GM13977 (cell line): ENCODE data around the gene CCDC154.

Experiments used
- DNase-seq: peaks from one replicate; pipeline ENCODE4 v3.0.0; 2012; ENCODE audit warnings: low spot score
- in situ Hi-C: fragments of 300-500 bp; cut with MboI; formaldehyde crosslinking; loops from one replicate; pipeline ENCODE4 v1.12.0; 2022; ENCODE audit warnings: low sequenced_read_pairs, low pct_unique_long_range_greater_than_20kb, mixed read lengths, inconsistent platforms; ENCODE audit not compliant: unreplicated experiment
- TF ChIP-seq, protein P1 (sequence below): IDR thresholded peaks from 2 replicates; pipeline ENCODE4 v1.5.1; 2012; ENCODE audit warnings: mild to moderate bottlenecking, control low read depth; ENCODE audit not compliant: insufficient read depth; ENCODE audit errors: extremely low read depth, missing control alignments

Gene CCDC154

DNA sequence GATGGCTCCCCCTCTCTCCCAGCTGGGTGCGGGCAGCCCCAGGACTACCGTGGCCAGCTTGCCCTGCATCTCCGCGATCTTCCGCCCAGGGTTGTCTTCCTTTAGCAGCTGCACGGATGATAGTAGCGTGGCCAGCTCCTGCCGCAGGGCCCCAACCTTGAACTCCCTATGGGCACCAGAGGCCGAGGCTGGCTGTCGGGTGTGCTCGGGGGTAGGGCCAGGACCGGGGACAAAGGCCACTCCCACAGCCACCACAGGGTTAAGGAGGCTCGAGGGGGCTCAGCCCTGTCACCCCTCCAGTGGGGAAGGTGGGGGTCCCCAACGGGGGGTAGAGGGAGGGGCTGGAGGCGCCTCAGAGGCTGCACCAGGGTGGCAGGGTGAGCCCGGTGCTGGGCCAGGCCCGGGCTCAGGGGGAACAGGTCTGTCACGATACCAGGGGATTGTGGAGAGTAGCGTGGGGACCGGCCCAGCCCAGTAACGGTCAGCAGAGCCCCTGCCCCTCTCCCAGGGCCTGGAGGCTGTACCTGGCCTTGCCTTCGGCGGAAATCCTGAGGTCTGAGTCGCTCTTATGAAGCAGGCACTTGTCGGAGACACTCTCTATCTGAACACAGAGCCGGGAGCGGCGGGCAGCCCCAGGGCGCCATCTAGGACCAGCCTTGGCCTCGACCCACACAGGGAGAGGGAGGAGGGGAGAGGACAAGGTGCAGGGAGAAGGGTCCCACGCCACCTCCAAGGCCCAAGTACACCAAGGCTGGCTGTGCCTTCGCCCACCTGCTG is 8.2 kb downstream of the CCDC154 start:
- in situ Hi-C loops, result no loop called here
- TF ChIP-seq, protein P1, sequence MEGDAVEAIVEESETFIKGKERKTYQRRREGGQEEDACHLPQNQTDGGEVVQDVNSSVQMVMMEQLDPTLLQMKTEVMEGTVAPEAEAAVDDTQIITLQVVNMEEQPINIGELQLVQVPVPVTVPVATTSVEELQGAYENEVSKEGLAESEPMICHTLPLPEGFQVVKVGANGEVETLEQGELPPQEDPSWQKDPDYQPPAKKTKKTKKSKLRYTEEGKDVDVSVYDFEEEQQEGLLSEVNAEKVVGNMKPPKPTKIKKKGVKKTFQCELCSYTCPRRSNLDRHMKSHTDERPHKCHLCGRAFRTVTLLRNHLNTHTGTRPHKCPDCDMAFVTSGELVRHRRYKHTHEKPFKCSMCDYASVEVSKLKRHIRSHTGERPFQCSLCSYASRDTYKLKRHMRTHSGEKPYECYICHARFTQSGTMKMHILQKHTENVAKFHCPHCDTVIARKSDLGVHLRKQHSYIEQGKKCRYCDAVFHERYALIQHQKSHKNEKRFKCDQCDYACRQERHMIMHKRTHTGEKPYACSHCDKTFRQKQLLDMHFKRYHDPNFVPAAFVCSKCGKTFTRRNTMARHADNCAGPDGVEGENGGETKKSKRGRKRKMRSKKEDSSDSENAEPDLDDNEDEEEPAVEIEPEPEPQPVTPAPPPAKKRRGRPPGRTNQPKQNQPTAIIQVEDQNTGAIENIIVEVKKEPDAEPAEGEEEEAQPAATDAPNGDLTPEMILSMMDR, result no peak
- DNase-seq, result no peak

DNA sequence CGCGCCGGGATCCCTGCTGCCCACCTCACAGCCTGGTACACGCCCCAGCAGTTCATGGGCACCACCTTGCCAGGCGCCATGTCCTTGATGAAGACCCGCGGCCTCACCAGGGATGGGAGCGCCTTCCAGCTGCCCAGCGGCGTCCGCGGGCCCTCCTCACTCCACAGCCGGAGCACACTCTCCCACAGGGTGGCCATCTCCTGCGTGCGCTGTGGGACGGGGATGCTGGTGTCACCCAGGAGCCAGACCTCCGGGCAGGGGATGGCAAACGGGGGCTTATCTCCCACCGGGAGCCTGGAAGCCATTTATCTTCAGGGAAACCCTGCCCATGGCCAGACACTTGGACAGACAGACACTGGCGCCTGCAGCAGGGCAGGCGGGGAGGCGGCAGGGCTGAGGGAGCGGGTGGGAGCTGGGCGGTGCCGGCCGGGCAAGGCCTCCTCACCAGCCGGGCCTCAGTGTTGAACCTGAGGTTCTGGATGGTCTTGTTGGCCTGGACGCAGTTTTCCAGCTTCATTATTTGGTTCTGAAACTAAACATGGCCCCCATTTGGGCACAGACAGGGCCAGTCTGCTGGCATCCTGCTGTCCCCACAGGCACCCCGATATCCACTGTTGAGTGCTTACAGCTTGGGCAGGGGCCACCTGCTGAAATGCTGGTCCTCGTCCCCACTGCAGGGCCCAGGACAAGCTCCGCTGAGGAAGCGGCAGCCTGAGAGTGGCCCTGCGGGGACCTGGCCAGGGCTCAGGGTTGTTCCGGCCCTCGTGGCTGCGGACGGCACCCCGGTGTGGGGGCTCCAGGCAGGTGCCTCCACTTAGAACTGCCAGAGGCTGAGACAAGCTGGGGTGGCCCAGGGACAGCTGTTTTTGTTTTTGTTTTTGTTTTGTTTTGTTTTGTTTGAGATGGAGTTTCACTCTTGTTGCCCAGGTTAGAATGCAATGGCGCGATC is 9.4 kb downstream of the CCDC154 start:
- TF ChIP-seq, protein P1, result no peak
- DNase-seq, result no peak
- in situ Hi-C loops, result no loop called here

DNA sequence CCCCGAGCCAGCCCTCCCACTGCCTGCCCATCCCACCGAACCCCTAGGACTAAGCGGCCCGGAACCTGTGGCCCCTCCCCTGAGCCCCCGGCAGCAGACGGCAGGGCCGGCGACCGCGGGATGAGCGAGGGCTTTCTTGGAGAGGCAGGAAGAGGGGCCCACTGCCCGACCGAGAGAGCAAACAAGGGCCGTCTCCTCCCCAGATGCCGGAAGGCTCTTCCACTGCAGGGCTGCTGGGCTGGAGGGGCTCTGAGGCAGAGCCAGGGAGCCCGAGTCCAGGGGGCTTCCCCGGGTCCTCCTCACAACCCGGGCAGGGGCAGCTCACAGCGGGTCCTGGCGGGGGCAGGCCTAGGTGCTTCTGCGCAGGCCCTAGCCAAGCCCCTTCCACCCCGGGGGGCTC is 10.6 kb downstream of the CCDC154 start:
- no peak for DNase-seq
- in situ Hi-C loops, result no loop called here
- TF ChIP-seq, protein P1, result no peak

DNA sequence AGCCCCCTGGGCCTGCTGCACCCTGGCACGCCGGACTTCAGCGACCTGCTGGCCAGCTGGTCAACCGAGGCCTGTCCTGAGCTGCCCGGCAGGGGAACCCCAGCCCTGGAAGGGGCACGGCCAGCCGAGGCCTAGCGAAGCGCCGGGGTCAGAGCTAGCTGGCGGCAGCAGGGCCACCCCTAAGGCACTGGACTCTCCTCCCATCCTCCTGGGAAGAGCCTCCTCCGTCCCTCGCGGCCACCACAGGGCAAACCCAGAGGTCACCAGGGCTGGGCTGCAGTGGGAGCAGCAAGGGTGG is 11.1 kb downstream of the CCDC154 start:
- in situ Hi-C loops, result no loop called here
- TF ChIP-seq, protein P1, result no peak
- DNase-seq, result no peak

DNA sequence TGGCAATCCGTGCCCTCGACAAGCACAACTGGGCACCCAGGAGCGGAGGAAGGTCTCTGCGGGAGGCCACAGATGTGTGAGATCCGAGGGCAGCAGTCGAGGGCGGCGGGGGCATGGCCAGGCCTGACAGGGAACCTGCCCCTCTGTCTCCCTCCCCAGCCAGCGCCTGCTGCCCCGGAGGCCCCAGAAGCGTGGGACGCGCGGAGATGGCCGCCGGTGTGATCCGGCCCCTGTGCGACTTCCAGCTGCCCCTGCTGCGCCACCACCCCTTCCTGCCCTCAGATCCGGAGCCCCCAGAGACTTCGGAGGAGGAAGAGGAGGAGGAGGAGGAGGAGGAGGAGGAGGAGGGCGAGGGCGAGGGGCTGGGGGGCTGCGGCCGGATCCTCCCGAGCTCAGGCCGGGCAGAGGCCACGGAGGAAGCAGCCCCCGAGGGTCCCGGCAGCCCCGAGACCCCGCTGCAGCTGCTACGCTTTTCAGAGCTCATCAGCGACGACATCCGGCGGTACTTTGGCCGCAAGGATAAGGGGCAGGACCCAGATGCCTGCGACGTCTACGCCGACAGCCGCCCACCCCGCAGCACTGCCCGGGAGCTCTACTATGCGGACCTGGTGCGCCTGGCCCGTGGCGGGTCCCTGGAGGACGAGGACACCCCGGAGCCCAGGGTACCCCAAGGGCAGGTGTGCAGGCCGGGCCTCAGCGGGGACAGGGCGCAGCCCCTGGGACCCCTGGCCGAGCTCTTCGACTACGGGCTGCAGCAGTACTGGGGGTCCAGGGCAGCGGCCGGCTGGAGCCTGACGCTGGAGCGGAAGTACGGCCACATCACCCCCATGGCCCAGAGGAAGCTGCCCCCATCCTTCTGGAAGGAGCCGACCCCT is 11.7 kb downstream of the CCDC154 start:
- in situ Hi-C loops, result no loop called here
- DNase-seq, result no peak
- TF ChIP-seq, protein P1, result no peak
